K562 (cell line): ENCODE results near the gene AAGAB. TPM values are rescaled to one million over a fixed set of nuclear protein-coding genes. Genes with fewer than 3 reads are reported as not detected.

Source experiments
- ATAC-seq: fragments of 200-7000 bp; cut with Tn5 transposase; 3 replicates; pipeline ENCODE4 v1.9.1; 2020; ENCODE audit warnings: moderate library complexity
- BruUV-seq: library from RNA; stranded (reverse); fragments of 400-500 nt; replicated peaks from 2 replicates; lab custom pipeline; 2021; lab: Mats Ljungman, UMichigan
- CTCF ChIA-PET: fragments of 300-600 bp; formaldehyde crosslinking; extraction: SDS; loops from one replicate; lab custom pipeline; 2021; ENCODE audit warnings: low intra/inter-chr PET ratio; lab: Yijun Ruan, JAX
- POLR2A ChIA-PET: fragments of 300-600, 350-650 bp; sonication (Branson Sonifier 250); formaldehyde crosslinking; extraction: SDS; loops from one replicate; lab custom pipeline; 2021; ENCODE audit warnings: antibody characterized with exemption, inconsistent platforms; lab: Yijun Ruan, JAX
- DNase-seq, 4 experiments: peaks; one replicate each; pipeline versions ENCODE4 v3.0.0 to v3.0.0-alpha.2; 2011 to 2018; ENCODE audit warnings: low spot score in 3 of 4, mixed read lengths in 3 of 4; ENCODE audit errors: extremely low read depth in 1 of 4
- FAIRE-seq: peaks from 2 replicates; lab custom pipeline; 2011; peaks lifted over from hg19 to GRCh38; lab: Jason Lieb, UNC
- H2AFZ ChIP-seq: 2 replicates; pipeline ENCODE4 v1.6.0; 2011; ENCODE audit warnings: low read depth, low read length, control low read depth, inconsistent platforms
- H3K27ac ChIP-seq: fragments of 200-600 bp; 3 replicates; pipeline ENCODE4 v1.8.0; 2011; ENCODE audit warnings: low read depth, mild to moderate bottlenecking, control low read depth, inconsistent platforms, low read length, moderate library complexity, mixed read lengths; ENCODE audit errors: extremely low read depth
- H3K27me3 ChIP-seq, 2 experiments: fragments of 300-600 bp in 1 of 2; 2 replicates in 1 of 2; 3 replicates in 1 of 2; pipeline versions ENCODE4 v1.6.0 to v1.8.0; 2011; ENCODE audit warnings: inconsistent platforms in 2 of 2, low read length in 2 of 2, mild to moderate bottlenecking in 1 of 2, mixed read lengths in 1 of 2, moderate library complexity in 1 of 2; ENCODE audit not compliant: control insufficient read depth in 2 of 2, insufficient read depth in 2 of 2
- H3K36me3 ChIP-seq: fragments of 300-600 bp; 3 replicates; pipeline ENCODE4 v1.8.0; 2011; ENCODE audit warnings: mild to moderate bottlenecking, low read length, inconsistent platforms; ENCODE audit not compliant: control insufficient read depth, insufficient read depth
- H3K4me1 ChIP-seq, 2 experiments: fragments of 200-600 bp in 1 of 2; replicated peaks in 1 of 2; 2 replicates in 1 of 2; 3 replicates in 1 of 2; pipeline versions ENCODE4 v1.5.1 to v1.8.0; 2011; ENCODE audit warnings: inconsistent platforms in 2 of 2, low read length in 2 of 2, mild to moderate bottlenecking in 1 of 2, mixed read lengths in 1 of 2, moderate library complexity in 1 of 2; ENCODE audit not compliant: control insufficient read depth in 2 of 2, insufficient read depth in 2 of 2
- H3K4me2 ChIP-seq: 2 replicates; pipeline ENCODE4 v1.6.1; 2011; ENCODE audit warnings: low read length, control low read depth, inconsistent platforms, mixed read lengths; ENCODE audit not compliant: insufficient read depth
- H3K4me3 ChIP-seq: fragments of 200-600 bp; sonication (generic), shearing (Covaris generic); 2 replicates; pipeline ENCODE4 v1.5.1; 2016; ENCODE audit warnings: control low read depth, inconsistent platforms
- H3K79me2 ChIP-seq: fragments of 200-600 bp; 3 replicates; pipeline ENCODE4 v1.8.0; 2011; ENCODE audit warnings: low read length, inconsistent platforms; ENCODE audit not compliant: control insufficient read depth, insufficient read depth
- H3K9ac ChIP-seq, 2 experiments: 2 replicates each; pipeline versions ENCODE4 v1.6.0 to v1.6.1; 2011; ENCODE audit warnings: low read depth in 2 of 2, low read length in 2 of 2, control low read depth in 1 of 2, inconsistent platforms in 1 of 2, mild to moderate bottlenecking in 1 of 2, mixed read lengths in 1 of 2; ENCODE audit not compliant: insufficient read depth in 1 of 2
- H3K9me1 ChIP-seq: one replicate; pipeline ENCODE4 v1.6.0; 2011; ENCODE audit warnings: inconsistent platforms, mild to moderate bottlenecking, low read length, moderate library complexity; ENCODE audit not compliant: control insufficient read depth, insufficient read depth
- H3K9me3 ChIP-seq: replicated peaks from 2 replicates; pipeline ENCODE4 v1.5.1; 2011; ENCODE audit warnings: low read depth, low read length, inconsistent platforms; ENCODE audit not compliant: control insufficient read depth, insufficient read depth
- H4K20me1 ChIP-seq: replicated peaks from 2 replicates; pipeline ENCODE4 v1.6.1; 2011; ENCODE audit warnings: low read length, inconsistent platforms, mixed read lengths; ENCODE audit not compliant: control insufficient read depth, insufficient read depth
- EGR1 ChIP-seq: fragments of 450-650 bp; conservative IDR thresholded peaks from 2 replicates; pipeline ENCODE4 v1.6.1; 2017; ENCODE audit warnings: mild to moderate bottlenecking
- GTF3C2 ChIP-seq: IDR thresholded peaks from 3 replicates; pipeline ENCODE4 v1.6.1; 2011; ENCODE audit warnings: borderline replicate concordance, mild to moderate bottlenecking, moderate library complexity; ENCODE audit not compliant: insufficient read length; ENCODE audit errors: extremely low read depth
- MECOM ChIP-seq: fragments of 250-450 bp; sonication (Bioruptor Pico); IDR thresholded peaks from 2 replicates; pipeline ENCODE4 v1.8.0; 2022; ENCODE audit warnings: inconsistent platforms
- MTA1 ChIP-seq: fragments of 450-650 bp; IDR thresholded peaks from 2 replicates; pipeline ENCODE4 v1.6.1; 2017; ENCODE audit warnings: borderline replicate concordance
- PHB ChIP-seq: fragments of 250-450 bp; sonication (Bioruptor Pico); IDR thresholded peaks from 2 replicates; pipeline ENCODE4 v1.5.0; 2021
- POLR3A ChIP-seq: IDR thresholded peaks from 2 replicates; pipeline ENCODE4 v1.6.1; 2011; ENCODE audit warnings: borderline replicate concordance, mild to moderate bottlenecking, moderate library complexity; ENCODE audit not compliant: insufficient read length, insufficient read depth; ENCODE audit errors: extremely low read depth
- SMAD3 ChIP-seq: fragments of 450-650 bp; formaldehyde crosslinking; conservative IDR thresholded peaks from 2 replicates; pipeline ENCODE4 v1.4.0; 2020; ENCODE audit warnings: mild to moderate bottlenecking
- SMARCE1 ChIP-seq: fragments of 450-650 bp; IDR thresholded peaks from 2 replicates; pipeline ENCODE4 v1.7.1; 2016; ENCODE audit warnings: mild to moderate bottlenecking
- in situ Hi-C: fragments of 300-500 bp; cut with MboI; formaldehyde crosslinking; loops from 4 replicates; pipeline ENCODE4 v1.15.0; 2018; ENCODE audit warnings: inconsistent platforms, mixed read lengths
- intact Hi-C: fragments of 100-400 bp; cut with micrococcal nuclease; formaldehyde crosslinking; loops from 2 replicates; pipeline ENCODE4 v1.14.2; 2022
- polyA plus RNA-seq, 8 experiments: library from polyadenylated mRNA; depleted of rRNA in 4 of 8; stranded (reverse) in 5 of 8; unstranded in 3 of 8; fragments of >200 nt; fragmentation: Nextera tagmentation in 2 of 8; fragmentation: Illumina TruSeq in 1 of 8; extraction: Ambion mirVana in 2 of 8; extraction: Trizol in 1 of 8; gene quantifications; 2 replicates each; pipeline versions ENCODE4 v1.2.1 to v1.2.3, GENCODE V29; 2011 to 2014; ENCODE audit warnings: inconsistent platforms in 1 of 8, missing spikeins in 1 of 8
- total RNA-seq, 7 experiments: library from RNA; depleted of rRNA in 6 of 7; stranded (reverse); fragments of >200 nt in 6 of 7; fragmentation: Illumina TruSeq in 2 of 7; extraction: Trizol in 2 of 7; gene quantifications; 2 replicates each; pipeline versions ENCODE4 v1.2.1 to v1.2.3, GENCODE V29; 2011 to 2021; ENCODE audit warnings: low replicate concordance in 1 of 7
- TF ChIP-seq, protein P1 (sequence below): fragments of 450-650 bp; IDR thresholded peaks from 2 replicates; pipeline ENCODE4 v1.6.1; 2018; ENCODE audit not compliant: partially characterized antibody

AAGAB gene
- total and polyA plus RNA-seq, 9 of the 15 experiments (the other 6 are each of a cell fraction or from before 2014, with no cell fraction given), result 17.8 to 109 (median 58.3) TPM

GRCh38 chr15:67218428-67218827 is 36.0 kb downstream of the AAGAB start (continued):
- TF ChIP-seq PHB (CRISPR knock-in tag), result no peak
- TF ChIP-seq, protein P1, sequence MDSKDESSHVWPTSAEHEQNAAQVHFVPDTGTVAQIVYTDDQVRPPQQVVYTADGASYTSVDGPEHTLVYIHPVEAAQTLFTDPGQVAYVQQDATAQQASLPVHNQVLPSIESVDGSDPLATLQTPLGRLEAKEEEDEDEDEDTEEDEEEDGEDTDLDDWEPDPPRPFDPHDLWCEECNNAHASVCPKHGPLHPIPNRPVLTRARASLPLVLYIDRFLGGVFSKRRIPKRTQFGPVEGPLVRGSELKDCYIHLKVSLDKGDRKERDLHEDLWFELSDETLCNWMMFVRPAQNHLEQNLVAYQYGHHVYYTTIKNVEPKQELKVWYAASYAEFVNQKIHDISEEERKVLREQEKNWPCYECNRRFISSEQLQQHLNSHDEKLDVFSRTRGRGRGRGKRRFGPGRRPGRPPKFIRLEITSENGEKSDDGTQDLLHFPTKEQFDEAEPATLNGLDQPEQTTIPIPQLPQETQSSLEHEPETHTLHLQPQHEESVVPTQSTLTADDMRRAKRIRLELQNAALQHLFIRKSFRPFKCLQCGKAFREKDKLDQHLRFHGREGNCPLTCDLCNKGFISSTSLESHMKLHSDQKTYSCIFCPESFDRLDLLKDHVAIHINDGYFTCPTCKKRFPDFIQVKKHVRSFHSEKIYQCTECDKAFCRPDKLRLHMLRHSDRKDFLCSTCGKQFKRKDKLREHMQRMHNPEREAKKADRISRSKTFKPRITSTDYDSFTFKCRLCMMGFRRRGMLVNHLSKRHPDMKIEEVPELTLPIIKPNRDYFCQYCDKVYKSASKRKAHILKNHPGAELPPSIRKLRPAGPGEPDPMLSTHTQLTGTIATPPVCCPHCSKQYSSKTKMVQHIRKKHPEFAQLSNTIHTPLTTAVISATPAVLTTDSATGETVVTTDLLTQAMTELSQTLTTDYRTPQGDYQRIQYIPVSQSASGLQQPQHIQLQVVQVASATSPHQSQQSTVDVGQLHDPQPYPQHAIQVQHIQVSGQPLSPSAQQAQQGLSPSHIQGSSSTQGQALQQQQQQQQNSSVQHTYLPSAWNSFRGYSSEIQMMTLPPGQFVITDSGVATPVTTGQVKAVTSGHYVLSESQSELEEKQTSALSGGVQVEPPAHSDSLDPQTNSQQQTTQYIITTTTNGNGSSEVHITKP, result no peak

DNA sequence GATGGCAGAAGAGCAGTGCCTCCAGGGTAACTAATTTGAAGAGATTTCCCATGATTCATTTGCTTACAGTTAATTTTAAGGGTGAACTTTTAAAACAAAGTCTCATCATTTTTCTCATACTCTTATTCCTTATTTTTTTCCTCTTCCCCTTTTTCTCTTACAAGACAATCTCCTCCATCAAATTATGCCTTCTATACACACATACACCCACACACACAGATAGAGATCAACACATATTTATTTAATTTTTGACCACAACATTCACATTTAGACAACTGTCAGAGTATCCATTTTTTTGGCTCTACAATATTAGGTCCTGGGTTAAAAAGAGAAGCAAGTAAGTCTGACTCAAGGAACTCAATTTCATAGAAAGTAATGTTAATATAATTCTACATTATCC is 37.6 kb downstream of the AAGAB start:
- POLR2A ChIA-PET, result no interaction called here
- ATAC-seq, result no peak
- Histone ChIP-seq H4K20me1 (no peaks in the 10 kb centered on the region), H3K36me3 (peaks cover 28% of the 10 kb centered on the region), H3K79me2 (no peaks in the 10 kb centered on the region), H2AFZ (no peak overlapping the region), H3K4me3 (no peak overlapping the region), H3K9ac (no peak overlapping the region), H3K4me1 (no peaks in the 10 kb centered on the region), H3K27me3 (no peaks in the 10 kb centered on the region), H3K4me2 (no peak overlapping the region), H3K9me3 (no peaks in the 10 kb centered on the region), H3K27ac (no peak overlapping the region), H3K9me1 (no peaks in the 10 kb centered on the region)
- BruUV-seq, result no TSS peak
- TF ChIP-seq EGR1 (peak; percentile 61; the same call in 1 of the 2 replicates), SMAD3 (CRISPR knock-in tag) (no peak), GTF3C2 (no peak), POLR3A (no peak), SMARCE1 (peak; percentile 77; the same call in 1 of the 2 replicates), MTA1 (peak; percentile 42; the same call in 1 of the 2 replicates), MECOM (CRISPR knock-in tag) (no peak)
- no peak for DNase-seq
- in situ Hi-C loops (no loop called here), intact Hi-C loops (no loop called here)
- FAIRE-seq, result no peak
- CTCF ChIA-PET, result no interaction called here
